ENCODE data around the gene POLD2. TPM values are rescaled to one million over a fixed set of nuclear protein-coding genes. Genes with fewer than 3 reads are reported as not detected.

The POLD2 gene
- total and polyA plus RNA-seq, 2 experiments from 2014 or later, result 100 to 164 TPM

GRCh38 chr7:44122529-44122928 is 819 bp downstream of the POLD2 start:
- peak overlapping the region; percentile 94 for H3K4me2 ChIP-seq (ENCODE audit: unreplicated experiment)
- 6% methylated on average over 1 of the region's 1 CpG for WGBS, 2 experiments (ENCODE audit: low coverage in 1 of 2, low lambda C conversion rate in 2 of 2, missing lambda C conversion rate in 2 of 2)
- H3K27me3 ChIP-seq (replicated peaks; ENCODE audit: insufficient read depth), result no peaks in the 10 kb centered on the region
- no peaks in the 10 kb centered on the region for H4K20me1 ChIP-seq (ENCODE audit: insufficient read depth)
- H3K36me3 ChIP-seq (ENCODE audit: low read depth), result peaks cover 4% of the 10 kb centered on the region; the same call in 1 of the 2 replicates
- no peaks in the 10 kb centered on the region for H3K9me3 ChIP-seq (ENCODE audit: low read depth)
- H3K27ac ChIP-seq, result peak overlapping the region; percentile 88
- no peaks in the 10 kb centered on the region for H3K9me2 ChIP-seq (ENCODE audit: insufficient read depth)
- DNase-seq, result no peak
- peaks cover 10% of the 10 kb centered on the region; the same call in 1 of the 2 replicates for H3K4me1 ChIP-seq (ENCODE audit: insufficient read depth)
- in situ Hi-C loops (cut with MboI), result no loop called here
- H3K9ac ChIP-seq, result peak overlapping the region; percentile 95
- H3K79me2 ChIP-seq (ENCODE audit: insufficient read depth), result peaks cover 37% of the 10 kb centered on the region
- H2AFZ ChIP-seq, result peak overlapping the region; percentile 34
- TF ChIP-seq EZH2 (IDR thresholded peaks at IDR 0.05; ENCODE audit: insufficient read depth, poor library complexity, severe bottlenecking) (no peak), EZH2phosphoT487 (IDR thresholded peaks at IDR 0.05; ENCODE audit: insufficient read depth, low read depth) (no peak)
- H3F3A ChIP-seq (ENCODE audit: insufficient read depth), result no peaks in the 10 kb centered on the region
- H3K4me3 ChIP-seq, result peak overlapping the region; percentile 84

GRCh38 chr7:44121761-44122420 is 1.5 kb downstream of the POLD2 start:
- Histone ChIP-seq H3K9me2 (ENCODE audit: insufficient read depth) (no peaks in the 10 kb centered on the region), H4K20me1 (ENCODE audit: insufficient read depth) (no peaks in the 10 kb centered on the region), H3K9ac (peak overlapping the region; percentile 95), H3K4me1 (ENCODE audit: insufficient read depth) (peaks cover 10% of the 10 kb centered on the region; the same call in 1 of the 2 replicates), H3K27me3 (replicated peaks; ENCODE audit: insufficient read depth) (no peaks in the 10 kb centered on the region), H3K9me3 (ENCODE audit: low read depth) (no peaks in the 10 kb centered on the region), H3F3A (ENCODE audit: insufficient read depth) (no peaks in the 10 kb centered on the region), H3K79me2 (ENCODE audit: insufficient read depth) (peaks cover 37% of the 10 kb centered on the region), H3K4me2 (ENCODE audit: unreplicated experiment) (peak overlapping the region; percentile 94), H3K27ac (no peak overlapping the region), H3K4me3 (peak overlapping the region; percentile 84), H3K36me3 (ENCODE audit: low read depth) (peaks cover 4% of the 10 kb centered on the region; the same call in 1 of the 2 replicates), H2AFZ (no peak overlapping the region)
- 91% methylated on average over 12 of the region's 12 CpGs for WGBS, 2 experiments (ENCODE audit: low coverage in 1 of 2, low lambda C conversion rate in 2 of 2, missing lambda C conversion rate in 2 of 2)
- no peak for TF ChIP-seq EZH2phosphoT487 (IDR thresholded peaks at IDR 0.05; ENCODE audit: insufficient read depth, low read depth)
- TF ChIP-seq EZH2 (IDR thresholded peaks at IDR 0.05; ENCODE audit: insufficient read depth, poor library complexity, severe bottlenecking), result no peak
- in situ Hi-C loops (cut with MboI), result no loop called here
- DNase-seq, result no peak

- 93 to 99% methylated on average over 6 of the region's 6 CpGs for WGBS, 2 experiments (ENCODE audit: low coverage in 1 of 2, low lambda C conversion rate in 2 of 2, missing lambda C conversion rate in 2 of 2)
- Histone ChIP-seq H3K27me3 (replicated peaks; ENCODE audit: insufficient read depth) (no peaks in the 10 kb centered on the region), H2AFZ (no peak overlapping the region), H3K4me3 (no peak overlapping the region), H3K9ac (no peak overlapping the region), H3K4me1 (ENCODE audit: insufficient read depth) (peaks cover 10% of the 10 kb centered on the region; the same call in 1 of the 2 replicates), H3K79me2 (ENCODE audit: insufficient read depth) (peaks cover 37% of the 10 kb centered on the region), H3K9me3 (ENCODE audit: low read depth) (no peaks in the 10 kb centered on the region), H4K20me1 (ENCODE audit: insufficient read depth) (no peaks in the 10 kb centered on the region), H3F3A (ENCODE audit: insufficient read depth) (no peaks in the 10 kb centered on the region), H3K4me2 (ENCODE audit: unreplicated experiment) (no peak overlapping the region), H3K9me2 (ENCODE audit: insufficient read depth) (no peaks in the 10 kb centered on the region), H3K36me3 (ENCODE audit: low read depth) (peaks cover 4% of the 10 kb centered on the region; the same call in 1 of the 2 replicates), H3K27ac (no peak overlapping the region)
- in situ Hi-C loops (cut with MboI), result no loop called here
- no peak for DNase-seq
- TF ChIP-seq EZH2phosphoT487 (IDR thresholded peaks at IDR 0.05; ENCODE audit: insufficient read depth, low read depth), result no peak
- no peak for TF ChIP-seq EZH2 (IDR thresholded peaks at IDR 0.05; ENCODE audit: insufficient read depth, poor library complexity, severe bottlenecking)
Measured at GRCh38 chr7:44120395-44120794, 3.0 kb downstream of the POLD2 start.

DNA sequence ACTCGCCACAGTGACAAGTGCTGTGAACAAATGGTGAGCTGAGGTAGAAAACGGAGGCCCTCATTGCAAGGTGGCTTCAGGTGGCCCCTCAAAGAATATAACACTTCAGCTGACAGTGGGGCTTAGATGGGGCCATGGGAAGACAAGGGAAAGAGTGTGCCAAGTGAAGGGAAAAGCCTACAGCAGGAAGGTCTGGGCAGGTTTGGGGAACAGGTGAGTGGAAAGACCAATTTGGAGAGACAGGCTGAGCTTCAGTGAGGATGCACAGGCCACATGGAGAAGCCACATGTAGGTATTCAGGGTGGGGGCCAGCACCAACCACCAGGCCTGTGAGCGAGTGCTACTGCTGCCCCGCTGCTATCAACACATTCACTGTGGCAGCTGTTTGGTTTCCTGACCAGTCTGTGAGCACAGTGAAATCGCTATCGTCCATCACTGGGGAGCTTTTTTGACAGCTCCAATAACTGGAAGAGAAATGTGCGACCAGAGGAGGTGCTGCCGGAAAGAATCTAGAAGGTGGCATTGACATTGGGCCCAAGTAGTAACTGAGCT is 3.4 kb downstream of the POLD2 start:
- Histone ChIP-seq H3K4me3 (no peak overlapping the region), H3K9ac (no peak overlapping the region), H2AFZ (no peak overlapping the region), H3K4me2 (ENCODE audit: unreplicated experiment) (no peak overlapping the region), H3K4me1 (ENCODE audit: insufficient read depth) (peaks cover 10% of the 10 kb centered on the region; the same call in 1 of the 2 replicates), H3K79me2 (ENCODE audit: insufficient read depth) (peaks cover 37% of the 10 kb centered on the region), H3K9me3 (ENCODE audit: low read depth) (no peaks in the 10 kb centered on the region), H3K27ac (no peak overlapping the region), H3K27me3 (replicated peaks; ENCODE audit: insufficient read depth) (no peaks in the 10 kb centered on the region), H3K9me2 (ENCODE audit: insufficient read depth) (no peaks in the 10 kb centered on the region), H4K20me1 (ENCODE audit: insufficient read depth) (no peaks in the 10 kb centered on the region), H3K36me3 (ENCODE audit: low read depth) (peaks cover 4% of the 10 kb centered on the region; the same call in 1 of the 2 replicates), H3F3A (ENCODE audit: insufficient read depth) (no peaks in the 10 kb centered on the region)
- no peak for DNase-seq
- in situ Hi-C loops (cut with MboI), result no loop called here
- no peak for TF ChIP-seq EZH2phosphoT487 (IDR thresholded peaks at IDR 0.05; ENCODE audit: insufficient read depth, low read depth)
- no peak for TF ChIP-seq EZH2 (IDR thresholded peaks at IDR 0.05; ENCODE audit: insufficient read depth, poor library complexity, severe bottlenecking)
- WGBS, 2 experiments (ENCODE audit: low coverage in 1 of 2, low lambda C conversion rate in 2 of 2, missing lambda C conversion rate in 2 of 2), result 97 to 99% methylated on average over 8 of the region's 8 CpGs

Data from GM23248 (cell line).